Caco-2 (cell line): ENCODE results near the gene MMP28. TPM values are rescaled to one million over a fixed set of nuclear protein-coding genes. Genes with fewer than 3 reads are reported as not detected.

Source experiments
- BruUV-seq: library from RNA; stranded (reverse); fragments of 400-500 nt; replicated peaks from 2 replicates; lab custom pipeline; 2021; lab: Mats Ljungman, UMichigan
- CTCF ChIA-PET: fragments of 300-600 bp; sonication (Branson Sonifier 250); formaldehyde crosslinking; loops from one replicate; lab custom pipeline; 2022; ENCODE audit warnings: antibody characterized with exemption; lab: Charles Lee
- POLR2A ChIA-PET: fragments of 300-600 bp; sonication (Branson Sonifier 250); formaldehyde crosslinking; loops from one replicate; lab custom pipeline; 2022; ENCODE audit warnings: antibody characterized with exemption; lab: Charles Lee
- DNase-seq, 2 experiments: peaks; one replicate each; pipeline versions ENCODE4 v3.0.0 to v3.0.0-alpha.2; 2020 to 2022
- H3K27me3 ChIP-seq: replicated peaks from 2 replicates; pipeline ENCODE4 v1.6.0; 2011; ENCODE audit warnings: low read length; ENCODE audit not compliant: control insufficient read depth, insufficient read depth
- H3K36me3 ChIP-seq: 2 replicates; pipeline ENCODE4 v1.5.1; 2011; ENCODE audit warnings: low read length; ENCODE audit not compliant: control insufficient read depth, insufficient read depth
- H3K4me1 ChIP-seq: fragments of 250-450 bp; sonication (Bioruptor Pico); 2 replicates; pipeline ENCODE4 v1.5.1; 2020; ENCODE audit warnings: mild to moderate bottlenecking
- H3K4me3 ChIP-seq: 2 replicates; pipeline ENCODE4 v1.5.1; 2011; ENCODE audit warnings: low read depth, mild to moderate bottlenecking, control low read depth, low read length
- H3K9me3 ChIP-seq: fragments of 250-450 bp; sonication (Bioruptor Pico); 2 replicates; pipeline ENCODE4 v1.5.1; 2020; ENCODE audit warnings: mild to moderate bottlenecking, moderate library complexity
- H3K27ac Mint-ChIP-seq: one replicate; pipeline ENCODE4 v1.8.0; 2022; ENCODE audit warnings: mixed read lengths; ENCODE audit not compliant: unreplicated experiment
- H3K27me3 Mint-ChIP-seq: one replicate; pipeline ENCODE4 v1.8.0; 2022; ENCODE audit warnings: mixed read lengths; ENCODE audit not compliant: insufficient read depth, unreplicated experiment
- H3K36me3 Mint-ChIP-seq: one replicate; pipeline ENCODE4 v1.8.0; 2022; ENCODE audit warnings: mild to moderate bottlenecking, mixed read lengths; ENCODE audit not compliant: insufficient read depth, unreplicated experiment
- H3K4me1 Mint-ChIP-seq: one replicate; pipeline ENCODE4 v1.8.0; 2022; ENCODE audit warnings: low read depth, mixed read lengths; ENCODE audit not compliant: unreplicated experiment
- H3K4me3 Mint-ChIP-seq: one replicate; pipeline ENCODE4 v1.8.0; 2022; ENCODE audit warnings: mild to moderate bottlenecking, moderate library complexity, mixed read lengths; ENCODE audit not compliant: unreplicated experiment
- H3K9me3 Mint-ChIP-seq: one replicate; pipeline ENCODE4 v1.8.0; 2022; ENCODE audit warnings: mixed read lengths; ENCODE audit not compliant: unreplicated experiment
- CTCF ChIP-seq, 2 experiments: fragments of 200-600 bp in 1 of 2; IDR thresholded peaks; 1 replicate in 1 of 2; 2 replicates in 1 of 2; pipeline versions ENCODE4 v1.5.1 to v1.8.0; 2011 to 2022; ENCODE audit warnings: antibody characterized with exemption in 1 of 2, control low read depth in 1 of 2, inconsistent platforms in 1 of 2, low read depth in 1 of 2, low read length in 1 of 2, mild to moderate bottlenecking in 1 of 2, moderate library complexity in 1 of 2; ENCODE audit not compliant: insufficient read depth in 1 of 2, severe bottlenecking in 1 of 2, unreplicated experiment in 1 of 2
- intact Hi-C: fragments of 100-400 bp; cut with micrococcal nuclease; formaldehyde crosslinking; loops from one replicate; pipeline ENCODE4 v1.10.0; 2022; ENCODE audit not compliant: unreplicated experiment
- total RNA-seq: library from RNA; stranded (reverse); gene quantifications from 2 replicates; pipeline ENCODE4 v1.2.3, GENCODE V29; 2022

MMP28 gene
- total RNA-seq, 1 experiment from 2014 or later: not detected

GRCh38 chr17:35797918-35798317 lies 2.5 kb upstream of the MMP28 start:
- no peak overlapping the region for H3K4me3 Mint-ChIP-seq
- ChIA-PET POLR2A (no interaction called here), CTCF (no interaction called here)
- BruUV-seq: no TSS peak
- Histone ChIP-seq H3K4me3 (no peak overlapping the region), H3K36me3 (no peaks in the 10 kb centered on the region; the same call in 1 of the 2 replicates), H3K27me3 (peaks cover 8% of the 10 kb centered on the region), H3K4me1 (no peaks in the 10 kb centered on the region), H3K9me3 (no peaks in the 10 kb centered on the region)
- H3K36me3 Mint-ChIP-seq: no peaks in the 10 kb centered on the region
- intact Hi-C loops: no loop called here
- H3K9me3 Mint-ChIP-seq: no peaks in the 10 kb centered on the region
- DNase-seq: no peak
- no peak for TF ChIP-seq CTCF (IDR thresholded peaks at IDR 0.05; ENCODE audit: insufficient read depth in 1 of 2, low read depth in 1 of 2, low read length in 1 of 2, severe bottlenecking in 1 of 2, unreplicated experiment in 1 of 2)
- no peaks in the 10 kb centered on the region for H3K4me1 Mint-ChIP-seq
- H3K27me3 Mint-ChIP-seq: peaks cover 35% of the 10 kb centered on the region
- H3K27ac Mint-ChIP-seq: no peak overlapping the region

DNA sequence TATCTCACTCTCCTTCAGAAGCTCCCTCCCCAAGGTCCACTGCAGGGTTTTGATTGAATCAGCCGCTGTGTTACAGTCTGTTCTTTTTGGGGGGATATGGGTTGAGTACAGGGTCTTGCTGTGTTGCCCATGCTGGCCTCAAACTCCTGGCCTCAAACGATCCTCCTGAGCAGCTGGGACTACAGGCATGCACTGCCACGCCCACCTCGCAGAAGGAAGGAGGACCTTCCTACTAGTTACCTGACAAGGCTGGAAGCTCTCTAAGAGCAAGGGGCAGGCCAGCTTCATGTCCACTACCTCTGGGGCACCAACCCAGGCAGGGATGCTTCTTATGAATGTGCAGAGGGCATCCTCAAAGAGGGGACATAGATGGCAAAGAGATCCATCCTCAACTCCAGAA lies 1.9 kb upstream of the MMP28 start:
- intact Hi-C loops: no loop called here
- no peaks in the 10 kb centered on the region for H3K4me1 ChIP-seq
- Mint-ChIP-seq H3K27ac (no peak overlapping the region), H3K9me3 (no peaks in the 10 kb centered on the region), H3K4me3 (no peak overlapping the region), H3K4me1 (no peaks in the 10 kb centered on the region), H3K36me3 (no peaks in the 10 kb centered on the region), H3K27me3 (peaks cover 35% of the 10 kb centered on the region)
- H3K9me3 ChIP-seq: no peaks in the 10 kb centered on the region
- peaks cover 8% of the 10 kb centered on the region for H3K27me3 ChIP-seq
- ChIA-PET CTCF (interaction anchor here (1.0 kb wide), 1 partner anchor 11 kb away, joined by 4 read pairs; no protein-coding TSS in a partner anchor), POLR2A (interaction anchor here (0.5 kb wide), 1 partner anchor 12 kb away, joined by 3 read pairs; no protein-coding TSS in a partner anchor)
- no TSS peak for BruUV-seq
- TF ChIP-seq CTCF (IDR thresholded peaks at IDR 0.05; ENCODE audit: insufficient read depth in 1 of 2, low read depth in 1 of 2, low read length in 1 of 2, severe bottlenecking in 1 of 2, unreplicated experiment in 1 of 2): no peak
- H3K4me3 ChIP-seq: no peak overlapping the region
- no peak for DNase-seq
- no peaks in the 10 kb centered on the region; the same call in 1 of the 2 replicates for H3K36me3 ChIP-seq

- BruUV-seq: no TSS peak
- Histone ChIP-seq H3K27me3 (peaks cover 8% of the 10 kb centered on the region), H3K4me3 (no peak overlapping the region), H3K9me3 (no peaks in the 10 kb centered on the region), H3K36me3 (no peaks in the 10 kb centered on the region; the same call in 1 of the 2 replicates), H3K4me1 (no peaks in the 10 kb centered on the region)
- DNase-seq: no peak
- ChIA-PET POLR2A (interaction anchor here (0.5 kb wide), 1 partner anchor 12 kb away, joined by 3 read pairs; no protein-coding TSS in a partner anchor), CTCF (interaction anchor here (1.0 to 3.2 kb wide), 2 partner anchors 11 to 33 kb away, joined by 4 to 16 read pairs; no protein-coding TSS in a partner anchor)
- Mint-ChIP-seq H3K9me3 (no peaks in the 10 kb centered on the region), H3K4me3 (no peak overlapping the region), H3K27me3 (peaks cover 38% of the 10 kb centered on the region), H3K27ac (no peak overlapping the region), H3K4me1 (no peaks in the 10 kb centered on the region), H3K36me3 (no peaks in the 10 kb centered on the region)
- intact Hi-C loops: no loop called here
- no peak for TF ChIP-seq CTCF (IDR thresholded peaks at IDR 0.05; ENCODE audit: insufficient read depth in 1 of 2, low read depth in 1 of 2, low read length in 1 of 2, severe bottlenecking in 1 of 2, unreplicated experiment in 1 of 2)
Observed at GRCh38 chr17:35796942-35797341, 1.5 kb upstream of the MMP28 start.
